ENCODE results near the gene P2RY8.
"Not testable (repeated sequence)": the region's sequence is repeated elsewhere in the genome, so short reads cannot be mapped to it uniquely, and the experiment has no call there.

The P2RY8 gene

DNA sequence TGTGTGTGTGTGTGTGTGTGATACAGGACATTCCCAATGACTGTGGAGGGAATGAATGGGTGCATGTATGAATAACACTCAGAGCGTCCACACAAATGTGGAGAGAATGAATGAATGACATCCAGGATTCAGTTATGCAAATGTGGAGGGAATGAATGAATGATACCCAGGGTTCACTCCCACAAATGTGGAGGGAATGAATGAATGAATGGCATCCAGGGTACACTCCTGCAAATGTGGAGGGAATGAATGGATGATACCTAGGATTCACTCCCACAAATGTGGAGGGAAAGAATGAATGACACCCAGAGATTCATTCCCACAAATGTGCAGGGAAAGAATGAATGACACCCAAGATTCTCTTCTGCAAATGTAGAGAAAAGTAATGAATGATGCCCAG is 48.2 kb downstream of the P2RY8 start:
- in situ Hi-C loops (cut with MboI; ENCODE audit: low sequenced_read_pairs), result no loop called here

- in situ Hi-C loops (cut with MboI; ENCODE audit: low sequenced_read_pairs), result no loop called here
Observed at GRCh38 chrX:1488141-1488540, 48.8 kb downstream of the P2RY8 start.

- in situ Hi-C loops (cut with MboI; ENCODE audit: low sequenced_read_pairs), result no loop called here
Observed at GRCh38 chrX:1487401-1487800, 49.6 kb downstream of the P2RY8 start.

GRCh38 chrX:1486749-1487361 is 50.1 kb downstream of the P2RY8 start:
- in situ Hi-C loops (cut with MboI; ENCODE audit: low sequenced_read_pairs), result no loop called here

DNA sequence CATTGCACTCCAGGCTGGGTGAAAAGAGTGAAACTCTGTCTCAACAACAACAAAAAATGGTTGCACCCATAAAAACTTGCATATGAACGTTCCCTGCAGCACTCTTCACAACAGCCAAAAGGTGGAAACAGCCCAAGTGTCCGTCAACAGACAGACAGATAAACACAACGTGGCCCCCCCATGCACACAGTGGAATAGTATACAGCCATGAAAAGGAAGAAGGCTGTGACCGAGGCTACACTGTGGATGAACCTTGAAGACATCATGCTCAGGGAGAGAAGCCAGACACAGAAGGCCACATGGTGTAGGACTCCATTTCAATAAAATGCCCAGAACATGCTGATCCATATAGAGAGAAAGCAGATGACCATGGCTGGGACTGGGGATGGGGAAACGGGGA is 50.8 kb downstream of the P2RY8 start:
- in situ Hi-C loops (cut with MboI; ENCODE audit: low sequenced_read_pairs), result no loop called here

DNA sequence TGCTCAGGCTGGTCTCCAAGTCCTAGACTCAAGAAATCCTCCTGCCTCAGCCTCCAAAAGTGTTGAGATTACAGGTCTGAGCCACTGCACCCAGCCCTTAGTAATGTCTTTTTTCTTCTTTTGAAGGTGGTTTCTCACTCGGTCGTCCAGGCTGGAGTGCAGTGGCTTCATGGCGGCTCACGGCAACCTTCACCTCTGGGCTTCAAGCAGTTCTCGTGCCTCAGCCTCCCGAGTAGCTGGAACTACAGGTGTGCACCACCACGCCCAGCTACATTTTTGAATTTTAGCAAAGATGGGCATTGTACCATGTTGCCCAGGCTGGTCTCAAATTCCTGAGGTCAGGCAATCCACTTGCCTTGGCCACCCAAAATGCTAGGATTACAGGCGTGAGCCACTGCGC is 52.0 kb downstream of the P2RY8 start:
- in situ Hi-C loops (cut with MboI; ENCODE audit: low sequenced_read_pairs), result no loop called here

- in situ Hi-C loops (cut with MboI; ENCODE audit: low sequenced_read_pairs), result no loop called here
Observed at GRCh38 chrX:1484638-1485019, 52.4 kb downstream of the P2RY8 start.

- in situ Hi-C loops (cut with MboI; ENCODE audit: low sequenced_read_pairs), result no loop called here
Observed at GRCh38 chrX:1483843-1484637, 52.9 kb downstream of the P2RY8 start.

DNA sequence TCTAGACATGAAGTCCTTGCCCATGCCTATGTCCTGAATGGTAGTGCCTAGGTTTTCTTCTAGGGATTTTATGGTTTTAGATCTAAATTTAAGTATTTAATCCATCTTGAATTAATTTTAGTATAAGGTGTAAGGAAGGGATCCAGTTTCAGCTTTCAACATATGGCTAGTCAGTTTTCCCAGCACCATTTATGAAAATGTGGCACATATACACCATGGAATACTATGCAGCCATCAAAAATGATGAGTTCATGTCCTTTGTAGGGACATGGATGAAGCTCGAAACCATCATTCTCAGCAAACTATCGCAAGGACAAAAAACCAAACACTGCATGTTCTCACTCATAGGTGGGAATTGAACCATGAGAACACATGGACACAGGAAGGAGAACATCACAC is 54.5 kb downstream of the P2RY8 start:
- in situ Hi-C loops (cut with MboI; ENCODE audit: low sequenced_read_pairs), result not testable (repeated sequence)

- in situ Hi-C loops (cut with MboI; ENCODE audit: low sequenced_read_pairs), result no loop called here
Observed at GRCh38 chrX:1481636-1482529, 55.1 kb downstream of the P2RY8 start.

DNA sequence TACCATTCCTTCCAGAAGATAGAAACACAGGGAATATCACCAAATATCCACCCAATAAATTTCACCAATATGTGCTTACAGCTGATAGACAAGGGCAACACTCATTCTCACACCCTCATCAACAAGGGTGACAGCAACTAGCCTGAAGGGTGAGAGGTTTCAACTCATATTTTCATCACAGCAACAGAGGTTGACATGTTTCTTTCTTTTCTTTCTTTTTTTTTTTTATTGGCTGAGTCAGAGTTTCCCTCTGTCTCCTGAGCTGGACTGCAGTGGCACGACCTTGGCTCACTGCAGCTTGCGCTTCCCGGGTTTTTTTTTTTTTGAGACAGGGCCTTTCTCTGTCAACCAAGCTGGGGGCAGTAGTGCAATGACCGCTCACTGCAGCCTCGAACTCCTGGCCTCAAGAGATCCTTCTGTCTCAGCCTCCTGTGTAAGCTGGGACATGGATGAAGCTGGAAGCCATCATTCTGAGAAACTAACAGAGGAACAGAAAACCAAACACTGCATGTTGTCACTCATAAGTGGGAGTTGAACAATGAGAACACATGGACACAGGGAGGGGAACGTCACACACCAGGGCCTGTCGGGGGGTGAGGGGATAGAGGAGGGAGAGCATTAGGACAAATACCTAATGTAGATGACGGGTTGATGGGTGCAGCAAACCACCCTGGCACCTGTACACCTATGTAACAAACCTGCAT is 56.8 kb downstream of the P2RY8 start:
- in situ Hi-C loops (cut with MboI; ENCODE audit: low sequenced_read_pairs), result no loop called here

- in situ Hi-C loops (cut with MboI; ENCODE audit: low sequenced_read_pairs), result no loop called here
Observed at GRCh38 chrX:1477801-1478458, 59.1 kb downstream of the P2RY8 start.

- in situ Hi-C loops (cut with MboI; ENCODE audit: low sequenced_read_pairs), result no loop called here
Observed at GRCh38 chrX:1477229-1477628, 59.8 kb downstream of the P2RY8 start.

GRCh38 chrX:1476682-1477081 is 60.3 kb downstream of the P2RY8 start:
- in situ Hi-C loops (cut with MboI; ENCODE audit: low sequenced_read_pairs), result no loop called here

DNA sequence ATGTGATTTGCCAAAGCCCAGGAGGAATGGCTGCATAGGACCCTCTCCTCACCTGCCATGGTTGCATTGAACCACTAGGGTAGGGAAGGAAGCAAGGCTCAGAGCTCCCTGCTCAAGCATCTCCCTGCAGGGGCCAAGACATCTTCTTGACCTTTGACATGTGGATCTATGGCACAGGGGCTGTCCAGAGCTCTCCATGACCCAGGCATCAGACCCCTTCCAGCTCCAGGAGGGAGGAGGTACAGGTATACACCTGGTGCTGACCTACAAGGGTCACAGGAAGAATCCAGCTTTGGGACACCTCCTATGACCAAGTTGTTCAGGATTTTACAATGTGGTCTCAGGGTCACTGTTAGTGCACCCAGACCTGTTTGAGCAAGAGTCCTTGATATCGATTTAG is 61.1 kb downstream of the P2RY8 start:
- in situ Hi-C loops (cut with MboI; ENCODE audit: low sequenced_read_pairs), result no loop called here

GRCh38 chrX:1475481-1475880 is 61.5 kb downstream of the P2RY8 start:
- in situ Hi-C loops (cut with MboI; ENCODE audit: low sequenced_read_pairs), result no loop called here

DNA sequence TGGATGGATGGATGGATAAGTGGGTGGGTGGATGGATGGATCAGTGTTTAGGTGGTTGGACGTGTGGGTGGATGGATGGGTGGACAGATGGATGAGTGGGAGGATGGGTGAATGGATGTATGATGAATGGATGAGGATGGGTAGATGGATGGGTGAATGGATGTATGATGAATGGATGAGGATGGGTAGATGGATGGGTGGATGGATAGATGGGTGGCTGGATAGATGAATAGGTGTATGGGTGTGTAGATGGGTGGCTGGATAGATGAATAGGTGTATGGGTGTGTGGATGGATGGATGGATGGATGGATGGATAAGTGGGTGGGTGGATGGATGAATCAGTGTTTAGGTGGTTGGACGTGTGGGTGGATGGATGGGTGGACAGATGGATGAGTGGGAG is 62.4 kb downstream of the P2RY8 start:
- in situ Hi-C loops (cut with MboI; ENCODE audit: low sequenced_read_pairs), result not testable (repeated sequence)

- in situ Hi-C loops (cut with MboI; ENCODE audit: low sequenced_read_pairs), result no loop called here
Observed at GRCh38 chrX:1472975-1473374, 64.0 kb downstream of the P2RY8 start.

DNA sequence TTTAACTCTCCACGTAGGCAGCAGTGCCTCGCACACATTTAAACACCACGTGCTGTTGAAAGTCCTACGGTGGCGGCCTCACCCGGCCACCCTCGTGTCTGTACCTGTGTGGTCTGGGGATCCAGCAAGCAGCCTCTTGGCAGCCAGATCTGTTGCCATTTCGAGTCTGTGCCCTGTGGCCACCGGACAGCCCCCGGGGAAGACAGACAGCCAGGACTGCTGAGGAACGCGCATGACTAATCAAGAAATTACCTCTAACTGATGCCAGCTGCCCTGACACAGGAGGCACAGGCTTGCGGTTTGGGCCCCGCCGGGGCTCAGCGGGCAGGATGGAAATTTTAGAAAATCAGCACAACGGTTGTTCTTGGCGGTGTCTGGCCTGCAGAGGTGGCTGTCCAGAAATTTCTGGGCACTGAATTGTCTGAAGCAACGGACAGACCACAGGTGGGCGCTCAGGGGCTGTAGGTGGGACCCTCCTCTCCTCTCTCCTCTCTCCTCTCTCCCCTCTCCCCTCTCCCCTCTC is 68.7 kb downstream of the P2RY8 start:
- in situ Hi-C loops (cut with MboI; ENCODE audit: low sequenced_read_pairs), result no loop called here

- in situ Hi-C loops (cut with MboI; ENCODE audit: low sequenced_read_pairs), result no loop called here
Observed at GRCh38 chrX:1466971-1467561, 69.9 kb downstream of the P2RY8 start.
